DMS114 treated with DMSO at 0.1 percent for 48 hours (cell line): ENCODE data around the gene HPGDS.
"Not testable (repeated sequence)": the region's sequence is repeated elsewhere in the genome, so short reads cannot be mapped to it uniquely, and the experiment has no call there.

Experiments used
- DNase-seq: peaks from one replicate; lab custom pipeline; 2025; ENCODE audit not compliant: unreplicated experiment; lab: John Stamatoyannopoulos, UW

Gene HPGDS

GRCh38 chr4:94332983-94333590 lies 9.5 kb downstream of the HPGDS start:
- DNase-seq, result no peak

- DNase-seq, result no peak
These were observed 12.7 kb downstream of the HPGDS start for GRCh38 chr4:94329933-94330332.

- DNase-seq, result no peak
These were observed 16.8 kb downstream of the HPGDS start for GRCh38 chr4:94325835-94326234.

GRCh38 chr4:94319927-94320326 lies 22.7 kb downstream of the HPGDS start:
- not testable (repeated sequence) for DNase-seq

GRCh38 chr4:94307231-94307871 lies 35.3 kb downstream of the HPGDS start:
- no peak for DNase-seq

GRCh38 chr4:94306713-94307112 lies 35.9 kb downstream of the HPGDS start:
- DNase-seq, result no peak

- DNase-seq, result no peak
These were observed 37.0 kb downstream of the HPGDS start for GRCh38 chr4:94305466-94306225.

GRCh38 chr4:94304365-94304971 lies 38.2 kb downstream of the HPGDS start:
- no peak for DNase-seq

GRCh38 chr4:94302191-94302590 lies 40.4 kb downstream of the HPGDS start:
- no peak for DNase-seq

- DNase-seq, result no peak
These were observed 43.8 kb downstream of the HPGDS start for GRCh38 chr4:94298725-94299252.

- not testable (repeated sequence) for DNase-seq
These were observed 47.2 kb downstream of the HPGDS start for GRCh38 chr4:94295473-94295872.

- not testable (repeated sequence) for DNase-seq
These were observed 48.7 kb downstream of the HPGDS start for GRCh38 chr4:94293981-94294380.

GRCh38 chr4:94290245-94290644 lies 52.4 kb downstream of the HPGDS start:
- DNase-seq, result no peak

- no peak for DNase-seq
These were observed 57.0 kb downstream of the HPGDS start for GRCh38 chr4:94285666-94286065.

GRCh38 chr4:94284889-94285288 lies 57.7 kb downstream of the HPGDS start:
- DNase-seq, result no peak

- no peak for DNase-seq
These were observed 63.9 kb downstream of the HPGDS start for GRCh38 chr4:94278781-94279180.

GRCh38 chr4:94277534-94277933 lies 65.1 kb downstream of the HPGDS start:
- DNase-seq, result no peak

- no peak for DNase-seq
These were observed 66.4 kb downstream of the HPGDS start for GRCh38 chr4:94276204-94276603.

GRCh38 chr4:94274912-94275311 lies 67.7 kb downstream of the HPGDS start:
- DNase-seq, result no peak

GRCh38 chr4:94271248-94271647 lies 71.4 kb downstream of the HPGDS start:
- DNase-seq, result no peak

- no peak for DNase-seq
These were observed 75.6 kb downstream of the HPGDS start for GRCh38 chr4:94267037-94267436.
